Astrocyte (in vitro differentiated cells and primary cell): Measurements from ENCODE around the gene FYN. TPM values are rescaled to one million over a fixed set of nuclear protein-coding genes. Genes with fewer than 3 reads are reported as not detected.

Experiments
- DNase-seq: peaks from one replicate; pipeline ENCODE4 v3.0.0-alpha.2; 2010; ENCODE audit warnings: low read depth
- FAIRE-seq: peaks from 2 replicates; lab custom pipeline; 2011; peaks lifted over from hg19 to GRCh38; lab: Jason Lieb, UNC
- H2AFZ ChIP-seq: 2 replicates; pipeline ENCODE4 v1.6.0; 2012; ENCODE audit warnings: low read depth, low read length, inconsistent platforms
- H3K27ac ChIP-seq: 2 replicates; pipeline ENCODE4 v1.5.1; 2011; ENCODE audit warnings: low read depth, low read length, inconsistent platforms
- H3K27me3 ChIP-seq: 2 replicates; pipeline ENCODE4 v1.6.0; 2011; ENCODE audit warnings: low read length, inconsistent platforms; ENCODE audit not compliant: insufficient read depth
- H3K36me3 ChIP-seq: 2 replicates; pipeline ENCODE4 v1.5.1; 2011; ENCODE audit warnings: low read length, inconsistent platforms; ENCODE audit not compliant: insufficient read depth
- H3K4me1 ChIP-seq: 2 replicates; pipeline ENCODE4 v1.5.1; 2011; ENCODE audit warnings: low read length, inconsistent platforms; ENCODE audit not compliant: insufficient read depth
- H3K4me2 ChIP-seq: 2 replicates; pipeline ENCODE4 v1.6.0; 2012; ENCODE audit warnings: low read length, inconsistent platforms
- H3K4me3 ChIP-seq: 2 replicates; pipeline ENCODE4 v1.5.1; 2011; ENCODE audit warnings: low read depth, mild to moderate bottlenecking, low read length, inconsistent platforms; ENCODE audit not compliant: insufficient read depth
- H3K79me2 ChIP-seq: 2 replicates; pipeline ENCODE4 v1.6.0; 2012; ENCODE audit warnings: mild to moderate bottlenecking, low read length, inconsistent platforms; ENCODE audit not compliant: insufficient read depth
- H3K9ac ChIP-seq: 2 replicates; pipeline ENCODE4 v1.6.0; 2012; ENCODE audit warnings: mild to moderate bottlenecking, low read length, inconsistent platforms
- H3K9me3 ChIP-seq: 2 replicates; pipeline ENCODE4 v1.5.1; 2012; ENCODE audit warnings: low read depth, mild to moderate bottlenecking, low read length, inconsistent platforms; ENCODE audit not compliant: insufficient read depth
- H4K20me1 ChIP-seq: 2 replicates; pipeline ENCODE4 v1.6.0; 2012; ENCODE audit warnings: low read length, inconsistent platforms; ENCODE audit not compliant: insufficient read depth
- H3K27ac Mint-ChIP-seq: one replicate; pipeline ENCODE4 v1.8.0; 2021; ENCODE audit warnings: mild to moderate bottlenecking, mixed read lengths; ENCODE audit not compliant: unreplicated experiment
- H3K27me3 Mint-ChIP-seq: one replicate; pipeline ENCODE4 v1.8.0; 2021; ENCODE audit warnings: low read depth, mixed read lengths; ENCODE audit not compliant: unreplicated experiment
- H3K36me3 Mint-ChIP-seq: one replicate; pipeline ENCODE4 v1.8.0; 2021; ENCODE audit warnings: low read depth, mixed read lengths; ENCODE audit not compliant: unreplicated experiment
- H3K4me1 Mint-ChIP-seq: one replicate; pipeline ENCODE4 v1.8.0; 2021; ENCODE audit warnings: low read depth, mixed read lengths; ENCODE audit not compliant: unreplicated experiment
- H3K4me3 Mint-ChIP-seq: one replicate; pipeline ENCODE4 v1.8.0; 2021; ENCODE audit warnings: mild to moderate bottlenecking, moderate library complexity, mixed read lengths; ENCODE audit not compliant: unreplicated experiment
- H3K9me3 Mint-ChIP-seq: one replicate; pipeline ENCODE4 v1.8.0; 2021; ENCODE audit warnings: mild to moderate bottlenecking, mixed read lengths; ENCODE audit not compliant: unreplicated experiment
- EZH2 ChIP-seq: IDR thresholded peaks from 2 replicates; pipeline ENCODE4 v1.6.1; 2012; ENCODE audit warnings: mild to moderate bottlenecking, low read length, inconsistent platforms; ENCODE audit not compliant: insufficient read depth
- total RNA-seq: library from RNA; stranded (reverse); gene quantifications from 2 replicates; pipeline ENCODE4 v1.2.1, GENCODE V29; 2021
- TF ChIP-seq, protein P1 (sequence below): IDR thresholded peaks from 2 replicates; pipeline ENCODE4 v1.5.1; 2011; ENCODE audit warnings: low read depth, mild to moderate bottlenecking, inconsistent platforms, low read length, moderate library complexity; ENCODE audit not compliant: insufficient read depth

FYN gene
- total RNA-seq, 1 donor from 2014 or later, result 167 TPM

- TF ChIP-seq, protein P1, sequence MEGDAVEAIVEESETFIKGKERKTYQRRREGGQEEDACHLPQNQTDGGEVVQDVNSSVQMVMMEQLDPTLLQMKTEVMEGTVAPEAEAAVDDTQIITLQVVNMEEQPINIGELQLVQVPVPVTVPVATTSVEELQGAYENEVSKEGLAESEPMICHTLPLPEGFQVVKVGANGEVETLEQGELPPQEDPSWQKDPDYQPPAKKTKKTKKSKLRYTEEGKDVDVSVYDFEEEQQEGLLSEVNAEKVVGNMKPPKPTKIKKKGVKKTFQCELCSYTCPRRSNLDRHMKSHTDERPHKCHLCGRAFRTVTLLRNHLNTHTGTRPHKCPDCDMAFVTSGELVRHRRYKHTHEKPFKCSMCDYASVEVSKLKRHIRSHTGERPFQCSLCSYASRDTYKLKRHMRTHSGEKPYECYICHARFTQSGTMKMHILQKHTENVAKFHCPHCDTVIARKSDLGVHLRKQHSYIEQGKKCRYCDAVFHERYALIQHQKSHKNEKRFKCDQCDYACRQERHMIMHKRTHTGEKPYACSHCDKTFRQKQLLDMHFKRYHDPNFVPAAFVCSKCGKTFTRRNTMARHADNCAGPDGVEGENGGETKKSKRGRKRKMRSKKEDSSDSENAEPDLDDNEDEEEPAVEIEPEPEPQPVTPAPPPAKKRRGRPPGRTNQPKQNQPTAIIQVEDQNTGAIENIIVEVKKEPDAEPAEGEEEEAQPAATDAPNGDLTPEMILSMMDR, result no peak
- TF ChIP-seq EZH2, result no peak
- no peak overlapping the region for H2AFZ ChIP-seq
- H3K27ac ChIP-seq, result no peak overlapping the region
- H3K27me3 Mint-ChIP-seq, result no peaks in the 10 kb centered on the region
- H3K27me3 ChIP-seq, result no peaks in the 10 kb centered on the region
- H3K9me3 Mint-ChIP-seq, result no peaks in the 10 kb centered on the region
- no peak overlapping the region for H3K9ac ChIP-seq
- peaks cover 30% of the 10 kb centered on the region for H3K79me2 ChIP-seq
- H3K36me3 Mint-ChIP-seq, result peaks cover 12% of the 10 kb centered on the region
- no peak for DNase-seq
- no peak overlapping the region for H3K4me3 ChIP-seq
- no peaks in the 10 kb centered on the region for H3K9me3 ChIP-seq
- H4K20me1 ChIP-seq, result no peaks in the 10 kb centered on the region
- H3K4me1 Mint-ChIP-seq, result peaks cover 53% of the 10 kb centered on the region
- FAIRE-seq, result no peak
- H3K4me1 ChIP-seq, result peaks cover 54% of the 10 kb centered on the region
- H3K27ac Mint-ChIP-seq, result peak overlapping the region; percentile 76
- H3K4me3 Mint-ChIP-seq, result no peak overlapping the region
- H3K36me3 ChIP-seq, result no peaks in the 10 kb centered on the region
- peak overlapping the region; percentile 82 for H3K4me2 ChIP-seq
These were observed 69.9 kb downstream of the FYN start for GRCh38 chr6:111803371-111803770.

GRCh38 chr6:111802720-111803330 lies 70.4 kb downstream of the FYN start:
- peaks cover 12% of the 10 kb centered on the region for H3K36me3 Mint-ChIP-seq
- H3K27ac ChIP-seq, result no peak overlapping the region
- H3K4me3 ChIP-seq, result no peak overlapping the region
- no peak overlapping the region for H2AFZ ChIP-seq
- peak overlapping the region; percentile 76 for H3K27ac Mint-ChIP-seq
- DNase-seq, result no peak
- peaks cover 54% of the 10 kb centered on the region for H3K4me1 Mint-ChIP-seq
- H3K36me3 ChIP-seq, result no peaks in the 10 kb centered on the region
- no peaks in the 10 kb centered on the region for H4K20me1 ChIP-seq
- no peaks in the 10 kb centered on the region for H3K9me3 Mint-ChIP-seq
- H3K79me2 ChIP-seq, result peaks cover 28% of the 10 kb centered on the region
- H3K9me3 ChIP-seq, result no peaks in the 10 kb centered on the region
- H3K27me3 ChIP-seq, result no peaks in the 10 kb centered on the region
- peaks cover 58% of the 10 kb centered on the region for H3K4me1 ChIP-seq
- no peak overlapping the region for H3K4me3 Mint-ChIP-seq
- TF ChIP-seq, protein P1, result no peak
- TF ChIP-seq EZH2, result no peak
- no peak for FAIRE-seq
- no peak overlapping the region for H3K9ac ChIP-seq
- no peaks in the 10 kb centered on the region for H3K27me3 Mint-ChIP-seq
- no peak overlapping the region for H3K4me2 ChIP-seq

- H3K27me3 ChIP-seq, result no peaks in the 10 kb centered on the region
- H3K36me3 Mint-ChIP-seq, result peaks cover 8% of the 10 kb centered on the region
- no peaks in the 10 kb centered on the region for H3K9me3 Mint-ChIP-seq
- TF ChIP-seq, protein P1, result no peak
- no peak for TF ChIP-seq EZH2
- no peak overlapping the region for H3K4me2 ChIP-seq
- FAIRE-seq (no peak), DNase-seq (no peak)
- H3K9ac ChIP-seq, result no peak overlapping the region
- no peak overlapping the region for H2AFZ ChIP-seq
- peaks cover 54% of the 10 kb centered on the region for H3K4me1 ChIP-seq
- peaks cover 28% of the 10 kb centered on the region for H3K79me2 ChIP-seq
- no peaks in the 10 kb centered on the region for H3K36me3 ChIP-seq
- H3K4me1 Mint-ChIP-seq, result peaks cover 50% of the 10 kb centered on the region
- H3K27ac Mint-ChIP-seq, result no peak overlapping the region
- H3K27me3 Mint-ChIP-seq, result no peaks in the 10 kb centered on the region
- no peaks in the 10 kb centered on the region for H4K20me1 ChIP-seq
- no peak overlapping the region for H3K27ac ChIP-seq
- H3K4me3 ChIP-seq, result no peak overlapping the region
- H3K9me3 ChIP-seq, result no peaks in the 10 kb centered on the region
- no peak overlapping the region for H3K4me3 Mint-ChIP-seq
These were observed 71.2 kb downstream of the FYN start for GRCh38 chr6:111802015-111802414.
